MCF 10A (cell line): ENCODE data around the gene ZMAT2. TPM values are rescaled to one million over a fixed set of nuclear protein-coding genes. Genes with fewer than 3 reads are reported as not detected.

Source experiments
- BruUV-seq: library from RNA; stranded (reverse); fragments of 400-500 nt; replicated peaks from 2 replicates; lab custom pipeline; 2021; lab: Mats Ljungman, UMichigan
- CTCF ChIA-PET: fragments of 300-600 bp; sonication (Branson Sonifier 250); formaldehyde crosslinking; extraction: SDS; loops from one replicate; lab custom pipeline; 2021; ENCODE audit warnings: antibody characterized with exemption, inconsistent platforms; lab: Yijun Ruan, JAX
- POLR2A ChIA-PET: fragments of 300-600, 350-650 bp; sonication (Branson Sonifier 250); formaldehyde crosslinking; extraction: SDS; loops from one replicate; lab custom pipeline; 2020; ENCODE audit warnings: antibody characterized with exemption, inconsistent platforms; lab: Yijun Ruan, JAX
- DNase-seq: peaks from one replicate; pipeline ENCODE4 v3.0.0-alpha.2; 2018; ENCODE audit not compliant: unreplicated experiment
- H3K27ac Mint-ChIP-seq: one replicate; pipeline ENCODE4 v1.8.0; 2022; ENCODE audit warnings: mild to moderate bottlenecking, low read depth, mixed read lengths; ENCODE audit not compliant: unreplicated experiment
- H3K27me3 Mint-ChIP-seq: one replicate; pipeline ENCODE4 v1.8.0; 2022; ENCODE audit warnings: mixed read lengths; ENCODE audit not compliant: insufficient read depth, unreplicated experiment
- H3K36me3 Mint-ChIP-seq: one replicate; pipeline ENCODE4 v1.8.0; 2022; ENCODE audit warnings: mild to moderate bottlenecking, moderate library complexity, mixed read lengths; ENCODE audit not compliant: insufficient read depth, unreplicated experiment
- H3K4me1 Mint-ChIP-seq: one replicate; pipeline ENCODE4 v1.8.0; 2022; ENCODE audit warnings: mixed read lengths; ENCODE audit not compliant: insufficient read depth, unreplicated experiment
- H3K4me3 Mint-ChIP-seq: one replicate; pipeline ENCODE4 v1.8.0; 2022; ENCODE audit warnings: mild to moderate bottlenecking, moderate library complexity, mixed read lengths; ENCODE audit not compliant: unreplicated experiment
- H3K9me3 Mint-ChIP-seq: one replicate; pipeline ENCODE4 v1.8.0; 2022; ENCODE audit warnings: mixed read lengths; ENCODE audit not compliant: unreplicated experiment
- CTCF ChIP-seq: fragments of 200-600 bp; IDR thresholded peaks from one replicate; pipeline ENCODE4 v1.8.0; 2022; ENCODE audit warnings: antibody characterized with exemption, mild to moderate bottlenecking; ENCODE audit not compliant: unreplicated experiment
- intact Hi-C: fragments of 100-400 bp; cut with micrococcal nuclease; formaldehyde crosslinking; loops from 2 replicates; pipeline ENCODE4 v1.14.1; 2022
- total RNA-seq: library from RNA; stranded (reverse); gene quantifications from 2 replicates; pipeline ENCODE4 v1.2.3, GENCODE V29; 2022

The ZMAT2 gene
- total RNA-seq, 1 experiment from 2014 or later, result 54.9 TPM

GRCh38 chr5:140753561-140753960 is 53.3 kb downstream of the ZMAT2 start:
- no TSS peak for BruUV-seq
- no peak overlapping the region for H3K4me3 Mint-ChIP-seq
- TF ChIP-seq CTCF, result no peak
- CTCF ChIA-PET, result no interaction called here
- no peak for DNase-seq
- no peaks in the 10 kb centered on the region for H3K4me1 Mint-ChIP-seq
- POLR2A ChIA-PET, result no interaction called here
- no peaks in the 10 kb centered on the region for H3K27me3 Mint-ChIP-seq
- no peak overlapping the region for H3K27ac Mint-ChIP-seq
- no peaks in the 10 kb centered on the region for H3K36me3 Mint-ChIP-seq
- peaks cover 71% of the 10 kb centered on the region for H3K9me3 Mint-ChIP-seq
- intact Hi-C loops, result no loop called here

Other genes with a start within 250 kb of the ZMAT2 start
- 25.3 and 35.3 TPM in 2 replicates for gene EIF4EBP3, start 152.8 kb upstream of the ZMAT2 start, total RNA-seq
- gene SRA1, start 143.0 kb upstream of the ZMAT2 start, total RNA-seq, result 105 and 107 TPM in 2 replicates
- 22.7 and 28.1 TPM in 2 replicates for gene APBB3, start 135.8 kb upstream of the ZMAT2 start, total RNA-seq
- gene SLC35A4, start 135.6 kb upstream of the ZMAT2 start, total RNA-seq, result 84.0 and 119 TPM in 2 replicates
- 0.79 and 2.2 TPM in 2 replicates for gene CD14, start 67.3 kb upstream of the ZMAT2 start, total RNA-seq
- gene TMCO6, start 61.0 kb upstream of the ZMAT2 start, total RNA-seq, result 15.7 and 17.2 TPM in 2 replicates
- gene NDUFA2, start 52.8 kb upstream of the ZMAT2 start, total RNA-seq, result 63.2 and 82.2 TPM in 2 replicates
- gene IK, start 52.6 kb upstream of the ZMAT2 start, total RNA-seq, result 128 and 160 TPM in 2 replicates
- 35.0 and 36.4 TPM in 2 replicates for gene WDR55, start 35.5 kb upstream of the ZMAT2 start, total RNA-seq
- 4.3 and 5.1 TPM in 2 replicates for gene DND1, start 26.9 kb upstream of the ZMAT2 start, total RNA-seq
- 126 and 131 TPM in 2 replicates for gene HARS1, start 9.1 kb upstream of the ZMAT2 start, total RNA-seq
- 48.5 and 54.3 TPM in 2 replicates for gene HARS2, start 9.0 kb upstream of the ZMAT2 start, total RNA-seq
- 0.07 TPM in 1 of 2 replicates, not detected in the other for gene PCDHA1, start 85.7 kb downstream of the ZMAT2 start, total RNA-seq
- gene PCDHA2, start 94.4 kb downstream of the ZMAT2 start, total RNA-seq, result not detected in 2 replicates
- gene PCDHA3, start 100.6 kb downstream of the ZMAT2 start, total RNA-seq, result not detected in 2 replicates
- gene PCDHA4, start 106.6 kb downstream of the ZMAT2 start, total RNA-seq, result 0.16 and 0.49 TPM in 2 replicates
- gene PCDHA5, start 121.2 kb downstream of the ZMAT2 start, total RNA-seq, result 0.12 and 0.22 TPM in 2 replicates
- gene PCDHA6, start 127.5 kb downstream of the ZMAT2 start, total RNA-seq, result 1.0 and 1.5 TPM in 2 replicates
- gene PCDHA7, start 133.8 kb downstream of the ZMAT2 start, total RNA-seq, result 0.40 and 0.69 TPM in 2 replicates
- gene PCDHA8, start 140.7 kb downstream of the ZMAT2 start, total RNA-seq, result 0.25 TPM in 1 of 2 replicates, not detected in the other
- 0.25 and 0.28 TPM in 2 replicates for gene PCDHA9, start 147.9 kb downstream of the ZMAT2 start, total RNA-seq
- gene PCDHA10, start 155.4 kb downstream of the ZMAT2 start, total RNA-seq, result 0.15 and 0.16 TPM in 2 replicates
- 0.27 and 0.49 TPM in 2 replicates for gene PCDHA11, start 168.5 kb downstream of the ZMAT2 start, total RNA-seq
- gene PCDHA12, start 174.9 kb downstream of the ZMAT2 start, total RNA-seq, result 6.1 and 9.6 TPM in 2 replicates
- 0.33 and 0.74 TPM in 2 replicates for gene PCDHA13, start 181.7 kb downstream of the ZMAT2 start, total RNA-seq
- gene PCDHAC1, start 225.9 kb downstream of the ZMAT2 start, total RNA-seq, result 17.2 and 26.3 TPM in 2 replicates